Naive thymus-derived CD4-positive, alpha-beta T cell (primary cell): ENCODE data around the gene SNAPC4. TPM values are rescaled to one million over a fixed set of nuclear protein-coding genes. Genes with fewer than 3 reads are reported as not detected.

Experiments
- ATAC-seq: fragments of 150-1000 bp; cut with Tn5 transposase; 2 replicates; pipeline ENCODE4 v1.10.0; 2021; ENCODE audit warnings: mild to moderate bottlenecking, moderate library complexity
- CTCF ChIA-PET: fragments of 350-600 bp; sonication (Branson Sonifier 250); formaldehyde crosslinking; loops from one replicate; lab custom pipeline; 2021; ENCODE audit warnings: antibody characterized with exemption; lab: Charles Lee
- POLR2A ChIA-PET: fragments of 350-600 bp; sonication (Branson Sonifier 250); formaldehyde crosslinking; loops from one replicate; lab custom pipeline; 2021; ENCODE audit warnings: antibody characterized with exemption, inconsistent platforms; lab: Charles Lee
- DNase-seq, 9 donors: peaks; one replicate each; pipeline versions ENCODE4 v3.0.0 to v3.0.0-alpha.2; 2020 to 2022; ENCODE audit warnings: mixed read lengths in 1 of 9
- H3K27ac ChIP-seq: one replicate; pipeline ENCODE4 v1.7.0; 2013; ENCODE audit warnings: mild to moderate bottlenecking, low read depth, low read length, moderate library complexity
- H3K27me3 ChIP-seq, 2 donors: one replicate each; pipeline ENCODE4 v1.7.0; 2013; ENCODE audit warnings: low read length in 2 of 2, mild to moderate bottlenecking in 2 of 2, moderate library complexity in 2 of 2; ENCODE audit not compliant: control insufficient read depth in 2 of 2, insufficient read depth in 2 of 2
- H3K36me3 ChIP-seq, 3 experiments: 1 replicate in 2 of 3; 2 replicates in 1 of 3; pipeline ENCODE4 v1.7.0; 2013; ENCODE audit warnings: low read length in 3 of 3, mild to moderate bottlenecking in 3 of 3, moderate library complexity in 1 of 3; ENCODE audit not compliant: insufficient read depth in 3 of 3, control insufficient read depth in 2 of 3
- H3K4me1 ChIP-seq, 2 donors: one replicate each; pipeline ENCODE4 v1.7.0; 2013; ENCODE audit warnings: low read length in 2 of 2, mild to moderate bottlenecking in 2 of 2, moderate library complexity in 1 of 2; ENCODE audit not compliant: control insufficient read depth in 2 of 2, insufficient read depth in 2 of 2
- H3K4me3 ChIP-seq: 2 replicates; pipeline ENCODE4 v1.7.0; 2013; ENCODE audit warnings: mild to moderate bottlenecking, low read length
- H3K9me3 ChIP-seq, 3 experiments: 1 replicate in 2 of 3; 2 replicates in 1 of 3; pipeline ENCODE4 v1.7.0; 2013; ENCODE audit warnings: low read length in 3 of 3; ENCODE audit not compliant: control insufficient read depth in 2 of 3
- H3K27ac Mint-ChIP-seq, 9 donors: one replicate each; pipeline ENCODE4 v1.8.0; 2020 to 2022; ENCODE audit warnings: mixed read lengths in 9 of 9, mild to moderate bottlenecking in 8 of 9, moderate library complexity in 5 of 9, inconsistent platforms in 2 of 9
- H3K27me3 Mint-ChIP-seq, 5 donors: one replicate each; pipeline ENCODE4 v1.8.0; 2021 to 2022; ENCODE audit warnings: mixed read lengths in 5 of 5, mild to moderate bottlenecking in 1 of 5
- H3K36me3 Mint-ChIP-seq, 5 donors: one replicate each; pipeline ENCODE4 v1.8.0; 2020 to 2022; ENCODE audit warnings: mixed read lengths in 5 of 5, mild to moderate bottlenecking in 3 of 5, inconsistent platforms in 1 of 5
- H3K4me1 Mint-ChIP-seq, 7 donors: one replicate each; pipeline ENCODE4 v1.8.0; 2020 to 2022; ENCODE audit warnings: mixed read lengths in 7 of 7, mild to moderate bottlenecking in 3 of 7, inconsistent platforms in 1 of 7
- H3K4me3 Mint-ChIP-seq, 10 donors: one replicate each; pipeline ENCODE4 v1.8.0; 2020 to 2022; ENCODE audit warnings: mild to moderate bottlenecking in 10 of 10, mixed read lengths in 10 of 10, moderate library complexity in 6 of 10, inconsistent platforms in 2 of 10
- H3K9me3 Mint-ChIP-seq, 11 donors: one replicate each; pipeline ENCODE4 v1.8.0; 2020 to 2022; ENCODE audit warnings: mixed read lengths in 11 of 11, mild to moderate bottlenecking in 4 of 11, inconsistent platforms in 1 of 11, moderate library complexity in 1 of 11
- intact Hi-C, 2 donors: fragments of 100-400 bp; cut with micrococcal nuclease; formaldehyde crosslinking; loops; one replicate each; pipeline ENCODE4 v1.15.1; 2023
- polyA plus RNA-seq, 2 donors: library from polyadenylated mRNA; unstranded; fragments of 300-500 nt; fragmentation: Illumina TruSeq; gene quantifications; one replicate each; pipeline ENCODE4 v1.2.3, GENCODE V29; 2021
- total RNA-seq, 6 experiments: library from RNA in 5 of 6; stranded (reverse) in 5 of 6; gene quantifications; 1 replicate in 5 of 6; 2 replicates in 1 of 6; pipeline ENCODE4 v1.2.3 and lab custom pipeline; 2021 to 2026

SNAPC4 gene, protein sequence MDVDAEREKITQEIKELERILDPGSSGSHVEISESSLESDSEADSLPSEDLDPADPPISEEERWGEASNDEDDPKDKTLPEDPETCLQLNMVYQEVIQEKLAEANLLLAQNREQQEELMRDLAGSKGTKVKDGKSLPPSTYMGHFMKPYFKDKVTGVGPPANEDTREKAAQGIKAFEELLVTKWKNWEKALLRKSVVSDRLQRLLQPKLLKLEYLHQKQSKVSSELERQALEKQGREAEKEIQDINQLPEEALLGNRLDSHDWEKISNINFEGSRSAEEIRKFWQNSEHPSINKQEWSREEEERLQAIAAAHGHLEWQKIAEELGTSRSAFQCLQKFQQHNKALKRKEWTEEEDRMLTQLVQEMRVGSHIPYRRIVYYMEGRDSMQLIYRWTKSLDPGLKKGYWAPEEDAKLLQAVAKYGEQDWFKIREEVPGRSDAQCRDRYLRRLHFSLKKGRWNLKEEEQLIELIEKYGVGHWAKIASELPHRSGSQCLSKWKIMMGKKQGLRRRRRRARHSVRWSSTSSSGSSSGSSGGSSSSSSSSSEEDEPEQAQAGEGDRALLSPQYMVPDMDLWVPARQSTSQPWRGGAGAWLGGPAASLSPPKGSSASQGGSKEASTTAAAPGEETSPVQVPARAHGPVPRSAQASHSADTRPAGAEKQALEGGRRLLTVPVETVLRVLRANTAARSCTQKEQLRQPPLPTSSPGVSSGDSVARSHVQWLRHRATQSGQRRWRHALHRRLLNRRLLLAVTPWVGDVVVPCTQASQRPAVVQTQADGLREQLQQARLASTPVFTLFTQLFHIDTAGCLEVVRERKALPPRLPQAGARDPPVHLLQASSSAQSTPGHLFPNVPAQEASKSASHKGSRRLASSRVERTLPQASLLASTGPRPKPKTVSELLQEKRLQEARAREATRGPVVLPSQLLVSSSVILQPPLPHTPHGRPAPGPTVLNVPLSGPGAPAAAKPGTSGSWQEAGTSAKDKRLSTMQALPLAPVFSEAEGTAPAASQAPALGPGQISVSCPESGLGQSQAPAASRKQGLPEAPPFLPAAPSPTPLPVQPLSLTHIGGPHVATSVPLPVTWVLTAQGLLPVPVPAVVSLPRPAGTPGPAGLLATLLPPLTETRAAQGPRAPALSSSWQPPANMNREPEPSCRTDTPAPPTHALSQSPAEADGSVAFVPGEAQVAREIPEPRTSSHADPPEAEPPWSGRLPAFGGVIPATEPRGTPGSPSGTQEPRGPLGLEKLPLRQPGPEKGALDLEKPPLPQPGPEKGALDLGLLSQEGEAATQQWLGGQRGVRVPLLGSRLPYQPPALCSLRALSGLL (N-terminal part only)
- total RNA-seq (10 to 100 TPM; 10.0 to 16.3 (median 12.8) TPM), polyA plus RNA-seq (1 to 10 TPM; 1.2 to 2.7 TPM), total RNA-seq (lab: John Stamatoyannopoulos, UW) (26.4 reads per million, percentile 57 among the genes with 10 or more reads in this experiment)

DNA sequence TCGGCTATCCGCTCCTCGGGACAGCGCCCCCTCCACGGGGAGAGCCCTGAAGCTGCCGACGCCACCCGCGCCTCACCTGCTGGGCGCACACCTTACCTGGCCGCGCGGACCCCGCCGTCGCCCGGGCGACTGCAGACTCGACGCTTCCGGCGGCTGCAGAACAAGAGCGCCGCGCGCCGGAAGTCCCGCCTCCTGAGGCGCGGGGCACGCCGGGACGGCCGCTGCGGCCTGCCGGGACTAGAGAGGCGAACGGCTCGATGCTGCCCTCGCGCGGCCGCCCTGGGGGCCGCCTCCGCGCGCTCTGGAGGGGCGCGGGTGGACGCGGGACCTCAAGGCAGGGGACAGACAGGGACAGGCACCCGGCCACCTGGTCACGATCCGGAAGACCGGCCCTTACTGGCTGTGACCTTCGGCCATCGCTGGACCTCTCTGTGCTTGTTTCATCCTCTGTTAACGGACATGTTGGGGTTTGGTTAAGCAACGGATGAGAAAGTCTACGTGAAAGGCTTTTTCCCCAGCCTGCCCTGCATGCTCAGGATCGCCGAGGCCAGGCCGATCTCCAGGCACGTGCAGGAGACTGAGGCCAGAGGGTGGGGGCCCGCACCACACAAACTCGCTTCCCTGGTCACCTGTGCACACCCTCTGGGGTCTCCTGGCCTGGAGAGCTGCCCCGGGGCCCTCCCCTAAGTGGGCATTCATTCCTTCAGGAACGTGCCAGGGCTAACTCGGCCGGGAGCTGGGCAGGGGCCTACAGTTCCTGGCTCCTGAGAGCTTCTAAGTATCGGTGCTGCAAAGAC, at the start of gene SNAPC4:
TSS of gene SNAPC4 (minus strand) at position 133 of the 797 bp plus-strand sequence. CDS start 1,742 bp downstream, outside the sequence.
- no peaks in the 10 kb centered on the region for H3K9me3 ChIP-seq
- H3K4me1 ChIP-seq, result peaks cover 33 to 38% of the 10 kb centered on the region in 2 donors
- H3K27me3 Mint-ChIP-seq, result no peaks in the 10 kb centered on the region
- H3K9me3 Mint-ChIP-seq, result no peaks in the 10 kb centered on the region
- H3K4me3 ChIP-seq, result peak within 1 kb of the TSS; percentile 62
- H3K27ac ChIP-seq, result peak within 1 kb of the TSS; percentile 62
- CTCF ChIA-PET, result interaction anchor here (0.5 to 2.5 kb wide), 6 partner anchors 9 to 89 kb away, joined by 3 to 12 read pairs (median 6); partner anchors contain the start of genes ENTR1 and PMPCA
- H3K27ac Mint-ChIP-seq, result peak within 1 kb of the TSS in 8 of 9 donors; percentile 26 to 78 (median 76)
- POLR2A ChIA-PET, result interaction anchor here (2.3 kb wide), 1 partner anchor 9 kb away, joined by 14 read pairs; the partner anchor contains the start of genes ENTR1 and PMPCA
- H3K36me3 ChIP-seq, result peaks cover 0 to 49% (median 14%) of the 10 kb centered on the region in 3 experiments
- peaks cover 0 to 20% (median 0%) of the 10 kb centered on the region in 5 donors for H3K36me3 Mint-ChIP-seq
- peaks cover 30 to 61% (median 45%) of the 10 kb centered on the region in 7 donors for H3K4me1 Mint-ChIP-seq
- no peaks in the 10 kb centered on the region for H3K27me3 ChIP-seq
- peak; percentile 77 to 93 (median 87) for DNase-seq
- H3K4me3 Mint-ChIP-seq, result peak within 1 kb of the TSS; percentile 83 to 90 (median 86)
- intact Hi-C loops, result loop anchor here (1.0 to 10.0 kb wide), 13 partner anchors 10 to 493 kb away; partner anchors contain the start of genes DNLZ (in 2 of the 2), ENTR1 (in 2 of the 2), PMPCA (in 2 of the 2) and CAMSAP1 (in 1 of the 2)
- ATAC-seq, result peak; percentile 91

DNA sequence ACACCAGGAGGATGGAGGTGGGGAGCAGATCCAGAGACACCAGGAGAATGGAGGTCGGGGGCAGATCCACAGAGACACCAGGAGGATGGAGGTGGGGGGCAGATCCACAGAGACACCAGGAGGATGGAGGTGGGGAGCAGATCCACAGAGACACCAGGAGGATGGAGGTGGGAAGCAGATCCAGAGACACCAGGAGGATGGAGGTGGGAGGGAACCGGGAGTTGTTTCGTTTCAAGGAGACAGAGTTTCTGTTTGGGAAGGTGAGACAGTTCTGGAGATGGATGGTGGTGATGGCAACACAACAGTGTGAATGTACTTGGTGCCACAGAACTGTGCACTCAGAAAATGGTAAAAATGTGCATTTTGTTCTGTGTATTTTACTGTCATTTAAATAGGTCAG, 48.7 kb upstream of the SNAPC4 start:
- peaks cover 12 to 66% (median 20%) of the 10 kb centered on the region in 5 donors for H3K36me3 Mint-ChIP-seq
- no peak overlapping the region for H3K4me3 ChIP-seq
- no peaks in the 10 kb centered on the region for H3K27me3 Mint-ChIP-seq
- DNase-seq (no peak), ATAC-seq (no peak)
- ChIA-PET CTCF (no interaction called here), POLR2A (no interaction called here)
- H3K27ac Mint-ChIP-seq, result no peak overlapping the region
- peaks cover 6 to 86% (median 32%) of the 10 kb centered on the region in 3 experiments for H3K36me3 ChIP-seq
- no peak overlapping the region for H3K4me3 Mint-ChIP-seq
- no peaks in the 10 kb centered on the region for H3K4me1 ChIP-seq
- H3K4me1 Mint-ChIP-seq, result peaks cover 0 to 4% (median 1%) of the 10 kb centered on the region in 7 donors
- no peak overlapping the region for H3K27ac ChIP-seq
- no peaks in the 10 kb centered on the region for H3K9me3 ChIP-seq
- intact Hi-C loops, result no loop called here
- H3K9me3 Mint-ChIP-seq, result peaks cover 0 to 3% (median 0%) of the 10 kb centered on the region in 11 donors
- H3K27me3 ChIP-seq, result no peaks in the 10 kb centered on the region

DNA sequence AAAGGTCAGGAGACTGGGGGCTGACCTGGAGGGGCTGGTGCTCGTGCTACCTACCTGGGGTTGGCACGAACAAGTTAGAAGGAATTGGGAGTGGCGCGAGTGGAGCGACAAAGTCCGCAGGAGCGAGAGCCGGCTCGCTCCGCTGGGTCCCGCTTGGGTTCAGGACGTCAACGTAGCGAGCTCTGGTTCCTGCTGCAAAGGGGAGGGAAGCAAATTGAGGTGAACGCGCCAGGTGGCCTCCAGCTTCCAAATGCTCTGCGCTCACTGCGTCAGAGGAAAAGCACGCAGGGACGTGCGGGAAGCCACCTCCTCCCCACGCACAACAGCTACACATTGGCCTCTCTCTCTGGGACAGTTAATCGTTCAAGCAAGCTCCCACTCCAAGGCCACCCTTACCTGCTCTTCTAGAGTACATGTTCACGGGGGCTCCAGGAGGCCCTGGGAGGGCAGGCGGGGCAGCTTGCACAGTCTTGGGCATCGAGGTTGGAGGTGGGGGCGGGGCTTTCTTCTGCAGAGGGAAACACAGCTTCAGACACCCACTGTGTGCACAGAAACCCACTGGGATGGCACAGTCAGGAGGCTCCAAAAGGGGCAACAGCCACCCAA, 47.3 kb upstream of the SNAPC4 start:
- H3K4me3 Mint-ChIP-seq, result no peak overlapping the region
- no peaks in the 10 kb centered on the region for H3K9me3 ChIP-seq
- no peak overlapping the region for H3K27ac ChIP-seq
- ChIA-PET POLR2A (no interaction called here), CTCF (no interaction called here)
- intact Hi-C loops, result no loop called here
- H3K4me1 Mint-ChIP-seq, result peaks cover 0 to 4% (median 0%) of the 10 kb centered on the region in 7 donors
- H3K27me3 ChIP-seq, result no peaks in the 10 kb centered on the region
- H3K4me3 ChIP-seq, result no peak overlapping the region
- peaks cover 7 to 65% (median 17%) of the 10 kb centered on the region in 5 donors for H3K36me3 Mint-ChIP-seq
- no peak for DNase-seq
- peaks cover 0 to 3% (median 0%) of the 10 kb centered on the region in 11 donors for H3K9me3 Mint-ChIP-seq
- ATAC-seq, result no peak
- no peaks in the 10 kb centered on the region for H3K27me3 Mint-ChIP-seq
- H3K27ac Mint-ChIP-seq, result no peak overlapping the region
- H3K36me3 ChIP-seq, result peaks cover 6 to 92% (median 28%) of the 10 kb centered on the region in 3 experiments
- H3K4me1 ChIP-seq, result no peaks in the 10 kb centered on the region

DNA sequence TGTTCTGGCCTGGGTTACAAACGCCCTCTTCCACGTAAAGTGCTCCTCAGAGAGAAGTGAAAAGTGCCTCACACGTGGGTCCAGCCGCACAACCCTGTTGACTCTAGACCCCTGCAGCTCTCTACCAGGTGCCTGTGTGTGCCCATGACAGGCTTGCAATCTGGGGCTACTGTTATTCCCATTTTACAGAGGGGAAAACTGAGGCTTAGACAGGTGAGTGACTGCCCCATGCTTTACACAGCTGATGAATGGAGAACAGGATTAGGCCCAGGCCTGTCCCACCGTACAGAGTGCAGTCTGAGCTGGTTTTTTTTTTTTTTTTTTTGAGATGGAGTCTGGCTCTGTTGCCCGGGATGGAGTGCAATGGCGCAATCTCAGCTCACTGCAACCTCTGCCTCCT, 45.8 kb upstream of the SNAPC4 start:
- Histone ChIP-seq H3K27ac (no peak overlapping the region), H3K4me3 (no peak overlapping the region), H3K9me3 (no peaks in the 10 kb centered on the region), H3K36me3 (peaks cover 6 to 95% (median 24%) of the 10 kb centered on the region in 3 experiments), H3K27me3 (no peaks in the 10 kb centered on the region), H3K4me1 (no peaks in the 10 kb centered on the region)
- Mint-ChIP-seq H3K4me1 (peaks cover 0 to 4% (median 0%) of the 10 kb centered on the region in 7 donors), H3K27ac (no peak overlapping the region), H3K9me3 (peaks cover 0 to 1% (median 0%) of the 10 kb centered on the region in 11 donors), H3K36me3 (peaks cover 7 to 58% (median 17%) of the 10 kb centered on the region in 5 donors), H3K4me3 (no peak overlapping the region), H3K27me3 (no peaks in the 10 kb centered on the region)
- DNase-seq (no peak), ATAC-seq (no peak)
- ChIA-PET POLR2A (interaction anchor here (0.7 kb wide), 1 partner anchor 10 kb away, joined by 3 read pairs; no protein-coding TSS in a partner anchor), CTCF (interaction anchor here (0.6 to 0.9 kb wide), 2 partner anchors 19 to 312 kb away, joined by 3 to 4 read pairs; partner anchors contain the start of gene LCN8)
- intact Hi-C loops, result no loop called here

DNA sequence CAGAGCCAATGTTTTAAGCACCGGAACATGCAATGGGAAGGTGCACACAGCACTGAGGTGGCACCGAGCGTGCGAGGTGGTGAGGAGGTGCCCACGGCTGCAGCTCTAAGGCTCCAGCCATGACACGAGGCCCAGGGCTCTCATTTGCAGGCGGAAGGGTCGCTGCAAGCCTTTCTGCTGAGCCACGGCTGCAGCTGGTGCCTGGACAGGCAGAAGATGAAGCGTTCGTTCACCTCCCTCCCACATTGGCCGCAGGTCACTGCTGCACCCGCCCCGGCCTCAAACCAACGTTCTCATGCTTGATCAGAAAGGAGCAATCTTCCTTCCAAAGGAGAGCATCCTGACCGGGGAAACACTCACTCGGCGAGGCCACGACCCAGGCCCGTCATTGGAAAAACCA, 44.1 kb upstream of the SNAPC4 start:
- ChIA-PET POLR2A (no interaction called here), CTCF (no interaction called here)
- Histone ChIP-seq H3K27me3 (no peaks in the 10 kb centered on the region), H3K9me3 (no peaks in the 10 kb centered on the region), H3K4me3 (no peak overlapping the region), H3K27ac (no peak overlapping the region), H3K4me1 (peaks cover 5 to 6% of the 10 kb centered on the region in 2 donors), H3K36me3 (peaks cover 6 to 82% (median 17%) of the 10 kb centered on the region in 3 experiments)
- H3K9me3 Mint-ChIP-seq, result peaks cover 0 to 1% (median 0%) of the 10 kb centered on the region in 11 donors
- H3K27me3 Mint-ChIP-seq, result no peaks in the 10 kb centered on the region
- no peak for ATAC-seq
- peaks cover 0 to 4% (median 0%) of the 10 kb centered on the region in 7 donors for H3K4me1 Mint-ChIP-seq
- DNase-seq, result no peak
- H3K27ac Mint-ChIP-seq, result no peak overlapping the region
- H3K4me3 Mint-ChIP-seq, result no peak overlapping the region
- intact Hi-C loops, result no loop called here
- H3K36me3 Mint-ChIP-seq, result peaks cover 7 to 48% (median 16%) of the 10 kb centered on the region in 5 donors
